GM12874 (cell line): ENCODE results near the gene TADA1.

ENCODE experiments used
- TF ChIP-seq, protein P1 (sequence below): IDR thresholded peaks from 2 replicates; pipeline ENCODE4 v1.5.1; 2011; ENCODE audit warnings: low read depth, mild to moderate bottlenecking, control low read depth, low read length, moderate library complexity; ENCODE audit not compliant: insufficient read depth

The TADA1 gene

DNA sequence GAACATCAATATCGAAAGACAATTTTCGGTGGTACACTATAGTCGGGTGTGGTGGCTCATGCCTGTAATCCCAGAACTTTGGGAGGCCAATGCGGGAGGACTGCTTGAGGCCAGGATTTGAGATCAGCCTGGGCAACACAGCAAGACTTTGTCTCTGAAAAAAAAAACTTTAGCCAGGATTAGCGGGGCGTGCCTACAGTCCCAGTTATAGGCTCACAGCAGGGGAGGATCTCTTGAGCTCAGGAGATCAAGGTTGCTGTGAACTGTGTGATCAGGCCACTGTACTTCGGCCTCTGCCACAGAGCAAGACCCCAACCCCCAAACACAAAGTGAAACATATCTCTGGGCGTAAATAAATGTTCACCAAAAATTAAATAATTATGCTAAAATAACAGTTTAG lies 1.6 kb downstream of the TADA1 start:
- TF ChIP-seq, protein P1, sequence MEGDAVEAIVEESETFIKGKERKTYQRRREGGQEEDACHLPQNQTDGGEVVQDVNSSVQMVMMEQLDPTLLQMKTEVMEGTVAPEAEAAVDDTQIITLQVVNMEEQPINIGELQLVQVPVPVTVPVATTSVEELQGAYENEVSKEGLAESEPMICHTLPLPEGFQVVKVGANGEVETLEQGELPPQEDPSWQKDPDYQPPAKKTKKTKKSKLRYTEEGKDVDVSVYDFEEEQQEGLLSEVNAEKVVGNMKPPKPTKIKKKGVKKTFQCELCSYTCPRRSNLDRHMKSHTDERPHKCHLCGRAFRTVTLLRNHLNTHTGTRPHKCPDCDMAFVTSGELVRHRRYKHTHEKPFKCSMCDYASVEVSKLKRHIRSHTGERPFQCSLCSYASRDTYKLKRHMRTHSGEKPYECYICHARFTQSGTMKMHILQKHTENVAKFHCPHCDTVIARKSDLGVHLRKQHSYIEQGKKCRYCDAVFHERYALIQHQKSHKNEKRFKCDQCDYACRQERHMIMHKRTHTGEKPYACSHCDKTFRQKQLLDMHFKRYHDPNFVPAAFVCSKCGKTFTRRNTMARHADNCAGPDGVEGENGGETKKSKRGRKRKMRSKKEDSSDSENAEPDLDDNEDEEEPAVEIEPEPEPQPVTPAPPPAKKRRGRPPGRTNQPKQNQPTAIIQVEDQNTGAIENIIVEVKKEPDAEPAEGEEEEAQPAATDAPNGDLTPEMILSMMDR: no peak

DNA sequence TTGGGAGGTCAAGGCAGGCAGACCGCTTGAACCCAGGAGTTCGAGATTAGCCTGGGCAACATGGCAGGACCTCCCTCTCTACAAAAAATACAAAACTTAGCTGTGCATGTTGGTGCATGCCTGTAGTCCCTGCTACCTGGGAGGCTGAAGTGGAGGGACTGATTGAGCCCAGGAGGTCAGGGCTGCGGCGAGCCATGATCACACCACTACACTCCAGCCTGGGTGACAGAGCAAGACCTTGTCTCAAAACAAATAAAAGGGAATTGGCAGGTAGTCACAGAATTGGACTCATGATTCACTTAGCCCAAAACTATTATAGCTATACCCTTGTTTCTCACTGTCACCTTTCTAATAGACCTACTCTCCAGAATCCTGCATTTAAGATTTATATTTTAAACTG lies 5.5 kb downstream of the TADA1 start:
- TF ChIP-seq, protein P1: no peak

DNA sequence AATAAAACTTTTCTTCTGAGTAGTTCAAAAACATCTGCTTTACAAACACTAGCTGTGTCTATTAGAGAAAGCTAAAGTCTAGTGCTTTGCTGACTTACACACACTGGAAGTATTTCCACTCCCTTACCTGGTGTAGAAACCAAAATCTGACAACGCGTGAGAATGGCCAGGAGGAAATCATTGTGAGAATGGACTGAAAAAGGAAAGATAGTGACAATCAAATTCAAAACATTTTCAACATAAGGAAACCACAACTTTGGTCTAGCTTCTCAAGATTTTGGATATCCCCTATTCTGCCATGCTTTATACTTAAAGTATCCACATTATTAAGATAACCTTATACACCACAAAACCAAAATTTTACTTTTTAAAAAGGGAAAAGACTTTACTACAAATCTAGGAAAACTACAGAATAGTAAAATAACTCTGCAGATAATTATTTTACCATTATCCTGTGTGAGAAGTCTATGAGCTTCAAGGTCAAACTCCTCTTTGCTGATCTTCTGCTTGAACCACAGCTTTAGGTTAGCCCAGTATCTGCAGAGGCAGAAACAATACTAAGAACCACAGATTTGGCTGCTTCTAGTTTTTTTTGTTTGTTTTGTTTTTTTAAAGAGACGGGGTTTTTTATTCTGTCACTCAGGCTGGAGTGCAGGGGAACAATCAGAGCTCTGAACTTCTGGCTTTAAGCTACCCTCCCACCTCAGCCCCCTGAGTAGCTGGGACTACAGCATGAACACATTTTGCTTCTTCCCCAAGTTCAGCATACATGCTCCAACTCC lies 6.6 kb downstream of the TADA1 start:
- TF ChIP-seq, protein P1: no peak

DNA sequence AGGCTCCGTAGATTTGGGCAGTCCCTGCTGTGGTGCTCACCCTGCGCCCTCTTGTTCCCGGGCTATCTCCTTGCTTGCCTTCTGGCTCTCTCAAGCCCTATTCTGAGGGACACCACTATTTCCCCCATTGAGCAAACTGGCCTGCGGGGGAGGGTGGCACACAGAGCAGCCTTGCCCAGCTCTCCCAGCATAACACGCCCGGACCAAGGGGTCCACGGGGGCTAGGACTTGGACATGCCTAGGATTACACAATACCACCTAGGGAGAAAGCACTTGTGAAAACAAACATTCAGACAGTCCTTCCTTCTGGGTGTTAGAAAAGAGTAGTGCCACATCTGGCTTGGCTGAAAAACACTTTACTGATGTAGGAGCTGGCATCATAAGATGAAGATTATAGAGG lies 7.4 kb downstream of the TADA1 start:
- TF ChIP-seq, protein P1: no peak

DNA sequence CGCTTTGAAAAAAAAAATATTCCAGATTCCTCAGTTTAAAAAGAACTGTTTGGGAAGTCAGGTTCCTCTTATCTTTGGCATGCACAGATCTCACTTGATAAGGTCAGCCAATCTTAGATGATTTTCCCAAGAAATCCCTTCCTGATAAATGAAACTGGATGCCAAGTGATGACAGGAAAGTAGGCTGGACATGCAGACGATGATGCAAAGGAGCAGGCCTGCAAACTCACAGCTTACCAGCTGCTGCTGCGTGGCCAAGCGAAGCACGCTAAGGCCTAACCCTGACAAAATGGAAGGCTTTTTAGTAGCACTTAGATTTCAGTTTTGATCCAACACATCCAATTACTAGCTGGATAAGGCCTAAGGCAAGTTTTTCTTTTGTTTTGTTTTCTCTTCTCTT lies 10.1 kb downstream of the TADA1 start:
- TF ChIP-seq, protein P1: no peak

DNA sequence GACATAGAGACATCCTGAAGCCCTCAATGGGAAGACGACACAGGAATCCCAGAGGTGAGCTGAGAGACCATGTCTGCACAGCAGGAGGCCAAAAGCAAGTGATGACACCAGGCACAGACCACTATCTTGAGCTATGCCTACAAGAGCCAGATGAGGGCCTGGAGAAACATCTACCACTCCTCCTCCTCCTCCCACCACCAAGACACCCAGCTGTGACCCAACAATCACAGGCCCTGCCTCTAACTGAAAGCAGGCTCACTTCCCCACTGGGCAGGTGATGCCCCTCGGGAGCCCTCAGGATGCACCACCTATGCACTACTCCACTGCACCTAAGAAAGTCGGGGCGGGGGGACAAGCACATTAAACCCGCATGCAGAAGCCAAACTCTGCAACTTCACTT lies 16.5 kb downstream of the TADA1 start:
- TF ChIP-seq, protein P1: no peak

DNA sequence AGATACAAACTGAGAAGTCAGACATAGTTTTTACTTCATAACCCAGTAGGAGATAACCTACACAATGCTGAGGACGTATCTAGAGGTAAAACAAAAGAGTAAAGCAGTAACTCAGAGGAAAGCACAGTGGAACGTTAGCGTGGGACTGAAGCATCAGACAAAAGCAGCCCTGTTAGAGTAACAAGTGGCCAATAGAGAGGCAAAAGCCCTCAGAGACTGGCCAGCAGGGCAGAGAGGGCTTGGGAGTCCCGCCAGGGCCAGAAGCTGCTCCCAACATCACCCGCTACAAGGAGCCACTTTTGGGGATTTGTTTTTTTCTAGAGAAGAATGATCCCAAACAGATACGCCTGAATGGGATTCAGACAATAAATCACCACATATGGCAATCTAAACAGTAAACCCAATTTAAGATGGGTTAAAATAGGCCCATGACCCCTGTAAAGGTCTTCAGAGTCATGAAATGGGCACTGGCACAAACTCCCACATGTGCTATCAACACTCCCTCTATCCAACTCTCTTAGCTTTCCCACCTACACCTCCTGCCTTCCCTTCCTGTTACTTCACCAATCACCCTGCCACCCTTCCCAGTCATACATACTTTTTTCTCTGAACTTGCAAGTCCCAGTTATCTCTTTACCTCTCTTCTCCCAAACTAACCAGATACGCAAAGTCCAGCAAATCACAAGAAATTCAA lies 17.2 kb downstream of the TADA1 start:
- TF ChIP-seq, protein P1: no peak
